ENCODE results near the gene SIRPB2. TPM values are rescaled to one million over a fixed set of nuclear protein-coding genes. Genes with fewer than 3 reads are reported as not detected.

SIRPB2 gene
- total and polyA plus RNA-seq, 2 experiments from 2014 or later = not detected

- no peak overlapping the region for H2AFZ ChIP-seq
- H3K9me3 ChIP-seq (ENCODE audit: low read depth) = no peaks in the 10 kb centered on the region
- H3K27ac ChIP-seq = no peak overlapping the region
- H3K27me3 ChIP-seq (replicated peaks; ENCODE audit: insufficient read depth) = peaks cover 46% of the 10 kb centered on the region
- H3K9ac ChIP-seq = no peak overlapping the region
- no peak for TF ChIP-seq EZH2 (IDR thresholded peaks at IDR 0.05; ENCODE audit: insufficient read depth, poor library complexity, severe bottlenecking)
- TF ChIP-seq EZH2phosphoT487 (IDR thresholded peaks at IDR 0.05; ENCODE audit: insufficient read depth, low read depth) = no peak
- in situ Hi-C loops (cut with MboI) = no loop called here
- no peak for DNase-seq
- no peaks in the 10 kb centered on the region for H4K20me1 ChIP-seq (ENCODE audit: insufficient read depth)
- peaks cover 7% of the 10 kb centered on the region for H3K4me1 ChIP-seq (ENCODE audit: insufficient read depth)
- H3K9me2 ChIP-seq (ENCODE audit: insufficient read depth) = no peaks in the 10 kb centered on the region
- H3F3A ChIP-seq (ENCODE audit: insufficient read depth) = peaks cover 6% of the 10 kb centered on the region
- no peak overlapping the region for H3K4me2 ChIP-seq (ENCODE audit: unreplicated experiment)
- WGBS, 2 experiments (ENCODE audit: low coverage in 1 of 2, low lambda C conversion rate in 2 of 2, missing lambda C conversion rate in 2 of 2) = 18 to 22% methylated on average over 3 of the region's 3 CpGs
- no peak overlapping the region for H3K4me3 ChIP-seq
- no peaks in the 10 kb centered on the region for H3K36me3 ChIP-seq (ENCODE audit: low read depth)
- no peaks in the 10 kb centered on the region for H3K79me2 ChIP-seq (ENCODE audit: insufficient read depth)
These were observed 3.2 kb upstream of the SIRPB2 start for GRCh38 chr20:1494436-1494835.

GRCh38 chr20:1493536-1493935 lies 2.3 kb upstream of the SIRPB2 start:
- in situ Hi-C loops (cut with MboI) = no loop called here
- Histone ChIP-seq H3K9me2 (ENCODE audit: insufficient read depth) (no peaks in the 10 kb centered on the region), H3K36me3 (ENCODE audit: low read depth) (no peaks in the 10 kb centered on the region), H4K20me1 (ENCODE audit: insufficient read depth) (no peaks in the 10 kb centered on the region), H3K27ac (no peak overlapping the region), H3K9me3 (ENCODE audit: low read depth) (no peaks in the 10 kb centered on the region), H3K4me2 (ENCODE audit: unreplicated experiment) (no peak overlapping the region), H3K9ac (no peak overlapping the region), H3K27me3 (replicated peaks; ENCODE audit: insufficient read depth) (peaks cover 40% of the 10 kb centered on the region), H3K4me1 (ENCODE audit: insufficient read depth) (peaks cover 10% of the 10 kb centered on the region), H3F3A (ENCODE audit: insufficient read depth) (peaks cover 6% of the 10 kb centered on the region), H3K4me3 (no peak overlapping the region), H3K79me2 (ENCODE audit: insufficient read depth) (no peaks in the 10 kb centered on the region), H2AFZ (no peak overlapping the region)
- TF ChIP-seq EZH2 (IDR thresholded peaks at IDR 0.05; ENCODE audit: insufficient read depth, poor library complexity, severe bottlenecking) (no peak), EZH2phosphoT487 (IDR thresholded peaks at IDR 0.05; ENCODE audit: insufficient read depth, low read depth) (no peak)
- no peak for DNase-seq
- WGBS, 2 experiments (ENCODE audit: low coverage in 1 of 2, low lambda C conversion rate in 2 of 2, missing lambda C conversion rate in 2 of 2) = 6 to 13% methylated on average over 1 of the region's 1 CpG

DNA sequence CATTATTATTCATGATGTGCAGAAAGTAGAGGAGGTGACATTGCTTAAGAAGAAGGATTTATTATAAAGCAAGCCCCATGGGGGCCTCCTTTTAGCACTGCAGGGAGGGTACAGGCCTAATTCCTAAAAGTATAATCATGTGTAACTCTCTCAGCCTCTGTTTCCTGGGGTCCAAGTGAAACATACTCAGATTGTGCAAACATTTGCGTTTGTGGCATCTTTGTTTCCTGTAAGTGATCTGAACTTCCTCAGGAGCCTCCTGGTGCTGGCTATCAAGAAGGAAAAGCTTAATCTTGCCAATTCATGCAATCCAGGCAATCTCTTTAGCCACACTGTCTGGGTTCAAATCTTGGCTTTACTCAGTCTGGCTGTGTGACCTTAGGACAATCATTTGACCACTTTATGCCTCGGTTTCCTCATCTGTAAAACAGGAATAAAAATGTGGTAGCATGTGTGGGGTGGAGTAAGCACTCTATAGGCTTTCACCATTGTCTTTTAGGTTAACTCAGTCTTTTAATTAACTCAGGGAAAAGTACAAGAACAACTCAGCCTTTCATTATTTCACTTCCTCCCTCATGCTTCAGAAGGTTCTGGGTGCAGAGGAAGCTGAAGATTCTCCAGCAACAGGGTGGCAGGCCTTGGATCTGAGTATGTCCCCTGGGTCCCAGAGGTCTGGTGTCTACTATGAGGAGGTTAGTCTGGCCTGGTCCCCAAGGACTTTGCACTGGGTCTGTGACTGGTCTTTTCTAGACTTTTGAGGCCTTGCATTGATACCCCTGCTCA lies 831 bp upstream of the SIRPB2 start:
- Histone ChIP-seq H3K4me2 (ENCODE audit: unreplicated experiment) (no peak overlapping the region), H3K27me3 (replicated peaks; ENCODE audit: insufficient read depth) (peaks cover 44% of the 10 kb centered on the region), H3K9me3 (ENCODE audit: low read depth) (no peaks in the 10 kb centered on the region), H3F3A (ENCODE audit: insufficient read depth) (peaks cover 6% of the 10 kb centered on the region), H4K20me1 (ENCODE audit: insufficient read depth) (no peaks in the 10 kb centered on the region), H3K4me1 (ENCODE audit: insufficient read depth) (peaks cover 10% of the 10 kb centered on the region), H3K79me2 (ENCODE audit: insufficient read depth) (no peaks in the 10 kb centered on the region), H3K9me2 (ENCODE audit: insufficient read depth) (no peaks in the 10 kb centered on the region), H3K36me3 (ENCODE audit: low read depth) (no peaks in the 10 kb centered on the region), H3K27ac (no peak overlapping the region), H3K4me3 (no peak overlapping the region), H3K9ac (no peak overlapping the region), H2AFZ (no peak overlapping the region)
- in situ Hi-C loops (cut with MboI) = no loop called here
- TF ChIP-seq EZH2phosphoT487 (IDR thresholded peaks at IDR 0.05; ENCODE audit: insufficient read depth, low read depth) (no peak), EZH2 (IDR thresholded peaks at IDR 0.05; ENCODE audit: insufficient read depth, poor library complexity, severe bottlenecking) (no peak)
- 38 to 45% methylated on average over 2 of the region's 2 CpGs for WGBS, 2 experiments (ENCODE audit: low coverage in 1 of 2, low lambda C conversion rate in 2 of 2, missing lambda C conversion rate in 2 of 2)
- no peak for DNase-seq

DNA sequence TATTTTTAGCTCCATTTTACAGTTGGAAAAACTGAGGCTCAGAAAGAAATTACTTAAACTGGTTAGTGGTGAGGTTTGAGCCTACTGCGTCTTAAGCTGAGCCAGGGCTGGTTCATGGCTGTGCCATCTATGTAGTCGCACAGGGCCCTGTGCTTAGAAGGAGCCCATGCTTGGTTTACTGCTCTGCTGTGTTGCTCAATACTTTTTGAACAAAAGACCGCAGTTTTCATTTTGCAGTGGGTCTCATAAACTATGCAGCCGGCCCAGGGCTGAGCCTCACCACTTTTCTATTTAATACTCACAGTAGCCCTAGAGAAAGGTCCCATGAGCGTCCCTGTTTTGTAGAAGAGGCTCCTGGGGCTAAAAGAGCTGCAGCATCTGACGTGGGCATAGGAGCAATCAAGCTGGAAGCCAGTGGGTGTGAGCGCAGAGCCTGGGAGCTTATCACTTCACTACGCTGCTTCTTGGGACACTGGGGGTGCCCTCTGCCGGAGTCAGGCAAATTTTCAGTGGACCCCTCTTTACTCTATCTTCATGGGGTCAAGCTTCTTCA lies 501 bp downstream of the SIRPB2 start:
- Histone ChIP-seq H3K9me3 (ENCODE audit: low read depth) (no peaks in the 10 kb centered on the region), H3F3A (ENCODE audit: insufficient read depth) (peaks cover 6% of the 10 kb centered on the region), H3K9me2 (ENCODE audit: insufficient read depth) (no peaks in the 10 kb centered on the region), H3K79me2 (ENCODE audit: insufficient read depth) (no peaks in the 10 kb centered on the region), H3K27me3 (replicated peaks; ENCODE audit: insufficient read depth) (peaks cover 41% of the 10 kb centered on the region), H3K4me3 (no peak overlapping the region), H2AFZ (no peak overlapping the region), H3K4me1 (ENCODE audit: insufficient read depth) (peaks cover 10% of the 10 kb centered on the region), H4K20me1 (ENCODE audit: insufficient read depth) (no peaks in the 10 kb centered on the region), H3K36me3 (ENCODE audit: low read depth) (no peaks in the 10 kb centered on the region), H3K4me2 (ENCODE audit: unreplicated experiment) (no peak overlapping the region), H3K9ac (no peak overlapping the region), H3K27ac (no peak overlapping the region)
- in situ Hi-C loops (cut with MboI) = no loop called here
- DNase-seq = no peak
- TF ChIP-seq EZH2 (IDR thresholded peaks at IDR 0.05; ENCODE audit: insufficient read depth, poor library complexity, severe bottlenecking) (no peak), EZH2phosphoT487 (IDR thresholded peaks at IDR 0.05; ENCODE audit: insufficient read depth, low read depth) (no peak)
- WGBS, 2 experiments (ENCODE audit: low coverage in 1 of 2, low lambda C conversion rate in 2 of 2, missing lambda C conversion rate in 2 of 2) = 60 to 64% methylated on average over 9 of the region's 9 CpGs
